ENCODE results near the gene CDH15.

The CDH15 gene

GRCh38 chr16:89146211-89147005 lies 25.1 kb upstream of the CDH15 start:
- no peak for TF ChIP-seq CTCF (IDR thresholded peaks at IDR 0.05; ENCODE audit: low read depth, low read length, missing control alignments)
- Histone ChIP-seq H3K36me3 (replicated peaks) (no peaks in the 10 kb centered on the region), H3K27me3 (replicated peaks) (no peaks in the 10 kb centered on the region), H3K27ac (no peak overlapping the region), H3K4me3 (ENCODE audit: low read depth, low read length) (no peak overlapping the region)
- in situ Hi-C loops (cut with HindIII; ENCODE audit: low pct_ligation_motif_present, low sequenced_read_pairs) = no loop called here
- no peak for DNase-seq

- no peak for DNase-seq
- no peak for TF ChIP-seq CTCF (IDR thresholded peaks at IDR 0.05; ENCODE audit: low read depth, low read length, missing control alignments)
- H3K4me3 ChIP-seq (ENCODE audit: low read depth, low read length) = no peak overlapping the region
- in situ Hi-C loops (cut with HindIII; ENCODE audit: low pct_ligation_motif_present, low sequenced_read_pairs) = no loop called here
- H3K27me3 ChIP-seq (replicated peaks) = no peaks in the 10 kb centered on the region
- no peak overlapping the region for H3K27ac ChIP-seq
- no peaks in the 10 kb centered on the region for H3K36me3 ChIP-seq (replicated peaks)
Measured at GRCh38 chr16:89147085-89147817, 24.3 kb upstream of the CDH15 start.

GRCh38 chr16:89149386-89149785 lies 22.2 kb upstream of the CDH15 start:
- no peak overlapping the region for H3K27ac ChIP-seq
- no peak for TF ChIP-seq CTCF (IDR thresholded peaks at IDR 0.05; ENCODE audit: low read depth, low read length, missing control alignments)
- in situ Hi-C loops (cut with HindIII; ENCODE audit: low pct_ligation_motif_present, low sequenced_read_pairs) = no loop called here
- H3K4me3 ChIP-seq (ENCODE audit: low read depth, low read length) = no peak overlapping the region
- no peak for DNase-seq
- H3K27me3 ChIP-seq (replicated peaks) = no peaks in the 10 kb centered on the region
- no peaks in the 10 kb centered on the region for H3K36me3 ChIP-seq (replicated peaks)

- Histone ChIP-seq H3K27me3 (replicated peaks) (no peaks in the 10 kb centered on the region), H3K27ac (no peak overlapping the region), H3K36me3 (replicated peaks) (no peaks in the 10 kb centered on the region), H3K4me3 (ENCODE audit: low read depth, low read length) (no peak overlapping the region)
- no peak for TF ChIP-seq CTCF (IDR thresholded peaks at IDR 0.05; ENCODE audit: low read depth, low read length, missing control alignments)
- in situ Hi-C loops (cut with HindIII; ENCODE audit: low pct_ligation_motif_present, low sequenced_read_pairs) = loop anchor here (25.0 kb wide), 1 partner anchor 388 kb away; no protein-coding TSS in a partner anchor
- DNase-seq = no peak
Measured at GRCh38 chr16:89150090-89150835, 21.3 kb upstream of the CDH15 start.

GRCh38 chr16:89150981-89151380 lies 20.6 kb upstream of the CDH15 start:
- TF ChIP-seq CTCF (IDR thresholded peaks at IDR 0.05; ENCODE audit: low read depth, low read length, missing control alignments) = no peak
- H3K36me3 ChIP-seq (replicated peaks) = no peaks in the 10 kb centered on the region
- no peaks in the 10 kb centered on the region for H3K27me3 ChIP-seq (replicated peaks)
- H3K27ac ChIP-seq = no peak overlapping the region
- in situ Hi-C loops (cut with HindIII; ENCODE audit: low pct_ligation_motif_present, low sequenced_read_pairs) = loop anchor here (25.0 kb wide), 1 partner anchor 389 kb away; no protein-coding TSS in a partner anchor
- H3K4me3 ChIP-seq (ENCODE audit: low read depth, low read length) = no peak overlapping the region
- DNase-seq = no peak
